A673 (cell line): ENCODE results near the gene RASGRF1. TPM values are rescaled to one million over a fixed set of nuclear protein-coding genes. Genes with fewer than 3 reads are reported as not detected.

ENCODE experiments used
- BruUV-seq: library from RNA; stranded (reverse); fragments of 400-500 nt; replicated peaks from 2 replicates; lab custom pipeline; 2021; lab: Mats Ljungman, UMichigan
- CTCF ChIA-PET: fragments of 300-600 bp; sonication (Branson Sonifier 250); formaldehyde crosslinking; loops from one replicate; lab custom pipeline; 2022; ENCODE audit warnings: antibody characterized with exemption; lab: Charles Lee
- POLR2A ChIA-PET: fragments of 300-600 bp; sonication (Branson Sonifier 250); formaldehyde crosslinking; loops from one replicate; lab custom pipeline; 2022; ENCODE audit warnings: antibody characterized with exemption; ENCODE audit not compliant: low non-redundant PET; lab: Charles Lee
- DNase-seq: peaks from one replicate; pipeline ENCODE4 v3.0.0-alpha.2; 2015; ENCODE audit warnings: low spot score
- H3K27ac ChIP-seq: fragments of 200-600 bp; sonication (generic); 2 replicates; pipeline ENCODE4 v1.5.1; 2016; ENCODE audit warnings: mixed run types, low read depth, mild to moderate bottlenecking, mixed read lengths, antibody characterized with exemption, low read length; ENCODE audit not compliant: poor library complexity, severe bottlenecking
- H3K27me3 ChIP-seq: fragments of 200-600 bp; sonication (generic); replicated peaks from 2 replicates; pipeline ENCODE4 v1.6.1; 2017; ENCODE audit warnings: mixed run types, low read depth, mild to moderate bottlenecking, mixed read lengths, antibody characterized with exemption, low read length; ENCODE audit not compliant: insufficient read depth, poor library complexity
- H3K36me3 ChIP-seq: fragments of 200-600 bp; sonication (generic); 2 replicates; pipeline ENCODE4 v1.6.1; 2016; ENCODE audit warnings: mixed run types, mild to moderate bottlenecking, mixed read lengths, antibody characterized with exemption, low read length; ENCODE audit not compliant: insufficient read depth, poor library complexity, severe bottlenecking
- H3K4me1 ChIP-seq: fragments of 200-600 bp; sonication (generic); 2 replicates; pipeline ENCODE4 v1.6.1; 2017; ENCODE audit warnings: mixed run types, mild to moderate bottlenecking, mixed read lengths, antibody characterized with exemption, low read length; ENCODE audit not compliant: insufficient read depth, poor library complexity, severe bottlenecking
- H3K4me3 ChIP-seq: fragments of 200-600 bp; sonication (generic); 2 replicates; pipeline ENCODE4 v1.5.1; 2016; ENCODE audit warnings: low read depth, mixed run types, mild to moderate bottlenecking, mixed read lengths, low read length; ENCODE audit not compliant: poor library complexity, severe bottlenecking
- H3K9me3 ChIP-seq: fragments of 200-600 bp; sonication (generic); 2 replicates; pipeline ENCODE4 v1.6.1; 2016; ENCODE audit warnings: mixed run types, low read depth, mild to moderate bottlenecking, mixed read lengths, antibody characterized with exemption, low read length; ENCODE audit not compliant: poor library complexity, severe bottlenecking
- EZH2 ChIP-seq: fragments of 200-600 bp; sonication (generic); IDR thresholded peaks from 2 replicates; pipeline ENCODE4 v1.6.1; 2017; ENCODE audit warnings: borderline replicate concordance, low read depth, mild to moderate bottlenecking, mixed read lengths, antibody characterized with exemption, low read length; ENCODE audit not compliant: poor library complexity, severe bottlenecking
- intact Hi-C: fragments of 100-400 bp; cut with micrococcal nuclease; formaldehyde crosslinking; loops from one replicate; pipeline ENCODE4 v1.10.0; 2022; ENCODE audit not compliant: unreplicated experiment
- total RNA-seq: library from RNA; stranded (reverse); gene quantifications from 2 replicates; pipeline ENCODE4 v1.2.3, GENCODE V29; 2021
- TF ChIP-seq, protein P1 (sequence below): fragments of 300-800, 200-600 bp; sonication (generic); conservative IDR thresholded peaks from 2 replicates; pipeline ENCODE4 v1.5.1; 2017; ENCODE audit warnings: low read depth, mild to moderate bottlenecking, antibody characterized with exemption, low read length, moderate library complexity, mixed read lengths

The RASGRF1 gene
- total RNA-seq, 1 experiment from 2014 or later = 0.73 TPM

DNA sequence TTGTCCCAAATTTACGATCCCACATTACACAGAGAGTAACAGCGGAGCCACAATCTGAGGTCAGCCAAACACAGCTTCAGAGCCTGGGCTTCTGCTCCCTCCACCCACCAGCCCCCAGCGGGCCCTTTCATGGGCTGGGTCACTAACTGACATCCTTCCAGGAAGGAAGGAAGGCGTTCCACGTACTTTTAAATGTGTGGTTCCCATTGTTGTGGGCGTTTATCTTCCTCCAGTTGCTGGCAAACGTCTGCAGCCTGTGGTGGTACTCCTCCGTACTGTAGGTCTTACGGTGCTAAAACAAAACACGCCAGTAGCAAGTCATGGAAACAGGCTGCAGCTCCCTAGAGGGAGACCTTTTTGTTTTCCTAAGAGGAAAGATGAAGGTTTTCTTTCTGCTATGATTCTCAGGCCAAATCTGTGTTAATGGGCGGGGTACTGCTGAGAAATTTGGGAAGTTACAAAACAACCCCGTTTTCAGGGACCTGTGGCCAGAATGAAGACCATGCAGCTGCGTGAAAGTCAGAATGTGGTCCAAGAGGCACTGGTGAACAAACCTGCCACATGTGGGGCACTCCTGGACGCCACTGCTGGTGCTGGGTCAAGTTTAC lies 153.3 kb downstream of the RASGRF1 start:
- intact Hi-C loops = no loop called here
- no peaks in the 10 kb centered on the region for H3K4me1 ChIP-seq
- H3K36me3 ChIP-seq = no peaks in the 10 kb centered on the region
- BruUV-seq = no TSS peak
- H3K9me3 ChIP-seq = no peaks in the 10 kb centered on the region
- no peaks in the 10 kb centered on the region for H3K27me3 ChIP-seq
- ChIA-PET POLR2A (no interaction called here), CTCF (interaction anchor here (0.7 kb wide), 1 partner anchor 150 kb away, joined by 3 read pairs; no protein-coding TSS in a partner anchor)
- no peak overlapping the region for H3K4me3 ChIP-seq
- H3K27ac ChIP-seq = no peak overlapping the region
- no peak for DNase-seq
- TF ChIP-seq, protein P1, sequence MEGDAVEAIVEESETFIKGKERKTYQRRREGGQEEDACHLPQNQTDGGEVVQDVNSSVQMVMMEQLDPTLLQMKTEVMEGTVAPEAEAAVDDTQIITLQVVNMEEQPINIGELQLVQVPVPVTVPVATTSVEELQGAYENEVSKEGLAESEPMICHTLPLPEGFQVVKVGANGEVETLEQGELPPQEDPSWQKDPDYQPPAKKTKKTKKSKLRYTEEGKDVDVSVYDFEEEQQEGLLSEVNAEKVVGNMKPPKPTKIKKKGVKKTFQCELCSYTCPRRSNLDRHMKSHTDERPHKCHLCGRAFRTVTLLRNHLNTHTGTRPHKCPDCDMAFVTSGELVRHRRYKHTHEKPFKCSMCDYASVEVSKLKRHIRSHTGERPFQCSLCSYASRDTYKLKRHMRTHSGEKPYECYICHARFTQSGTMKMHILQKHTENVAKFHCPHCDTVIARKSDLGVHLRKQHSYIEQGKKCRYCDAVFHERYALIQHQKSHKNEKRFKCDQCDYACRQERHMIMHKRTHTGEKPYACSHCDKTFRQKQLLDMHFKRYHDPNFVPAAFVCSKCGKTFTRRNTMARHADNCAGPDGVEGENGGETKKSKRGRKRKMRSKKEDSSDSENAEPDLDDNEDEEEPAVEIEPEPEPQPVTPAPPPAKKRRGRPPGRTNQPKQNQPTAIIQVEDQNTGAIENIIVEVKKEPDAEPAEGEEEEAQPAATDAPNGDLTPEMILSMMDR = no peak
- TF ChIP-seq EZH2 = no peak

DNA sequence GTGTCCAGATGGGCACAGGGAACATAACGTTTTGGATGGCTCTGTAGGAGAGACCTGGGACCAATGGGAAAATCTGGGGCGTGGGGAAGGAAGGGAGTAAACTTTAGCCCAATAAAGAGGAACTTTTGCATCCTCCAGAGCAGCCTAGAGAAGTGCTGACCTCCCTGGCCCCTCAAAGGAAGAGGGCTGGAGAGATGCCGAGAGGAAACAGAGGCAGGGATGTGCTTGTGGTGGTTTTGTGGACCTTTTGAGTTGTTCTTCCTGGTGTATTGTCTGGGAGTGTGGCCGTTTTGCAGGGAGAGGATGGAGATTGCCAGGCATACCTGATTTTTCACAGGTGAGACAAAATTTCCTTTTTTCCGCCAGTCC lies 155.9 kb downstream of the RASGRF1 start:
- no peak overlapping the region for H3K4me3 ChIP-seq
- TF ChIP-seq EZH2 = no peak
- TF ChIP-seq, protein P1 = no peak
- ChIA-PET CTCF (no interaction called here), POLR2A (no interaction called here)
- DNase-seq = no peak
- no peaks in the 10 kb centered on the region for H3K27me3 ChIP-seq
- no peak overlapping the region for H3K27ac ChIP-seq
- H3K36me3 ChIP-seq = no peaks in the 10 kb centered on the region
- no peaks in the 10 kb centered on the region for H3K9me3 ChIP-seq
- H3K4me1 ChIP-seq = no peaks in the 10 kb centered on the region
- intact Hi-C loops = no loop called here
- no TSS peak for BruUV-seq

DNA sequence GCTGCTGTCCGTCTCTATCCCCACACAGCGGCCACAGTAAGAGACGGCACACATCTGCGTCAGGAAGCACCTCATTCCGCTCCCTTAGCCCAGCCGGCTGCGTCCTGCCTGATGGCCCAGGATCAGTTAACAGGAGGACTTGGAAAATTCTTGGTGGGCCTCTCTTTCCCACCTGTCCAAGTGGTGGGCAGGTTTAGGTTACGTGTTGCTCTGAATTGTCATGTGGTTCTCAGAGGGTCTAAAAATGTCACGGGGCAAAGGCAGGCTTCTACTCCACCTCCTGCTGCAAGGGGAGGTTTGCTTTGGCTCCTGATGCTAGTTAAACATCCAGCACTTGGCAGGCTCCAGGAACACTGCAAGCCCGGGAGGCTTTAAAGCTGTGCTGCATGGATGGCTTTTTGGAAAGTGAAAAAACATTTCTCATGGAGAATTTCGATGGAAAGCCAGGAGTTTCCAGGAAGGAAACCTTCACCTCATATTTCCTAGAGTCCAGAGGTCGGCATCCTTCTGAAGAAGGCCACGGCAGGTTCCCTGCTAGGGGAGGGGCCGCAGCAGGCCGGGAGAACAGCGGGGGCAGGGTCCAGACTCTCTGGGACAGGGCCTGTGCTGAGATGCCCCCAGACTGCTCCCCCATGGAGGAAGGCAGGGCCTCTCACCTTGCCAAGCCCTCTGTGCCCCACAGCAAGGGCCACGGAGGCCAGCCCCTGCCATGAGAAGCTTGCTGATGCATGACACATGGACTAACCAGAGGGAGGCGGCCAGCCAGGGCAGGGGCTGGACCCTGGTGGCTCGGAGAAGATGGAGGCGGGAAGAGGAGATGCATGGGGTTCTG lies 156.5 kb downstream of the RASGRF1 start:
- Histone ChIP-seq H3K4me3 (no peak overlapping the region), H3K27me3 (no peaks in the 10 kb centered on the region), H3K27ac (no peak overlapping the region), H3K36me3 (no peaks in the 10 kb centered on the region), H3K9me3 (no peaks in the 10 kb centered on the region), H3K4me1 (no peaks in the 10 kb centered on the region)
- CTCF ChIA-PET = no interaction called here
- POLR2A ChIA-PET = no interaction called here
- BruUV-seq = no TSS peak
- intact Hi-C loops = no loop called here
- DNase-seq = no peak
- TF ChIP-seq, protein P1 = no peak
- no peak for TF ChIP-seq EZH2
